ENCODE measurements around the gene ANKRD49. TPM values are rescaled to one million over a fixed set of nuclear protein-coding genes. Genes with fewer than 3 reads are reported as not detected.
"Not testable (repeated sequence)": the region's sequence is repeated elsewhere in the genome, so short reads cannot be mapped to it uniquely, and the experiment has no call there.

The ANKRD49 gene
- total RNA-seq, 2 donors from 2014 or later, result 18.0 to 23.7 TPM

GRCh38 chr11:94477624-94478023, 16.2 kb upstream of the ANKRD49 start:
- Mint-ChIP-seq H3K9me3 (no peaks in the 10 kb centered on the region), H3K27me3 (no peaks in the 10 kb centered on the region), H3K36me3 (peaks cover 26% of the 10 kb centered on the region), H3K4me1 (ENCODE audit: low read depth in 2 of 2) (peaks cover 22 to 27% of the 10 kb centered on the region in 2 donors), H3K27ac (no peak overlapping the region), H3K4me3 (no peak overlapping the region)
- DNase-seq (ENCODE audit: low spot score), result no peak
- no peak for ATAC-seq

GRCh38 chr11:94481342-94481741, 12.4 kb upstream of the ANKRD49 start:
- H3K4me1 Mint-ChIP-seq (ENCODE audit: low read depth in 2 of 2), result peaks cover 6 to 9% of the 10 kb centered on the region in 2 donors
- H3K36me3 Mint-ChIP-seq, result peaks cover 34% of the 10 kb centered on the region
- H3K27ac Mint-ChIP-seq, result no peak overlapping the region
- H3K4me3 Mint-ChIP-seq, result no peak overlapping the region
- DNase-seq (ENCODE audit: low spot score), result no peak
- no peaks in the 10 kb centered on the region for H3K9me3 Mint-ChIP-seq
- no peaks in the 10 kb centered on the region for H3K27me3 Mint-ChIP-seq
- no peak for ATAC-seq

- no peak for DNase-seq (ENCODE audit: low spot score)
- no peak for ATAC-seq
- H3K27ac Mint-ChIP-seq, result peak overlapping the region in 1 of 2 donors; percentile 7
- H3K36me3 Mint-ChIP-seq, result peaks cover 59% of the 10 kb centered on the region
- H3K27me3 Mint-ChIP-seq, result no peaks in the 10 kb centered on the region
- no peaks in the 10 kb centered on the region for H3K9me3 Mint-ChIP-seq
- H3K4me3 Mint-ChIP-seq, result no peak overlapping the region
- peaks cover 3 to 8% of the 10 kb centered on the region in 2 donors for H3K4me1 Mint-ChIP-seq (ENCODE audit: low read depth in 2 of 2)
Measured at GRCh38 chr11:94486068-94486467, 7.7 kb upstream of the ANKRD49 start.

- Mint-ChIP-seq H3K4me3 (peak overlapping the region; percentile 95), H3K9me3 (no peaks in the 10 kb centered on the region), H3K4me1 (ENCODE audit: low read depth in 2 of 2) (peaks cover 16 to 27% of the 10 kb centered on the region in 2 donors), H3K27ac (peak overlapping the region; percentile 91 to 96), H3K36me3 (peaks cover 17% of the 10 kb centered on the region), H3K27me3 (no peaks in the 10 kb centered on the region)
- DNase-seq (ENCODE audit: low spot score) (no peak), ATAC-seq (peak; percentile 75 to 76)
Measured at GRCh38 chr11:94494126-94494680, 419 bp downstream of the ANKRD49 start.

GRCh38 chr11:94500181-94500580, 6.4 kb downstream of the ANKRD49 start:
- no peak for ATAC-seq
- no peak for DNase-seq (ENCODE audit: low spot score)
- H3K27ac Mint-ChIP-seq, result no peak overlapping the region
- no peaks in the 10 kb centered on the region for H3K9me3 Mint-ChIP-seq
- peaks cover 6% of the 10 kb centered on the region for H3K36me3 Mint-ChIP-seq
- no peaks in the 10 kb centered on the region for H3K27me3 Mint-ChIP-seq
- H3K4me3 Mint-ChIP-seq, result no peak overlapping the region
- peaks cover 2 to 3% of the 10 kb centered on the region in 2 donors for H3K4me1 Mint-ChIP-seq (ENCODE audit: low read depth in 2 of 2)

GRCh38 chr11:94501522-94501921, 7.7 kb downstream of the ANKRD49 start:
- Mint-ChIP-seq H3K4me3 (no peak overlapping the region), H3K9me3 (no peaks in the 10 kb centered on the region), H3K27me3 (no peaks in the 10 kb centered on the region), H3K36me3 (peaks cover 6% of the 10 kb centered on the region), H3K4me1 (ENCODE audit: low read depth in 2 of 2) (no peaks in the 10 kb centered on the region), H3K27ac (no peak overlapping the region)
- no peak for DNase-seq (ENCODE audit: low spot score)
- no peak for ATAC-seq

GRCh38 chr11:94504689-94505293, 11.0 kb downstream of the ANKRD49 start:
- Mint-ChIP-seq H3K36me3 (no peaks in the 10 kb centered on the region), H3K27me3 (no peaks in the 10 kb centered on the region)
- no peak for DNase-seq (ENCODE audit: low spot score)

GRCh38 chr11:94506513-94506912, 12.7 kb downstream of the ANKRD49 start:
- H3K4me1 Mint-ChIP-seq (ENCODE audit: low read depth in 2 of 2); H3K4me3 Mint-ChIP-seq; H3K27me3 Mint-ChIP-seq; H3K27ac Mint-ChIP-seq; DNase-seq (ENCODE audit: low spot score); H3K9me3 Mint-ChIP-seq; H3K36me3 Mint-ChIP-seq; ATAC-seq: not testable (repeated sequence)

More at GRCh38 chr11:94504689-94505293, 11.0 kb downstream of the ANKRD49 start:
- Mint-ChIP-seq H3K9me3 (no peaks in the 10 kb centered on the region), H3K27ac (no peak overlapping the region), H3K4me3 (no peak overlapping the region), H3K4me1 (ENCODE audit: low read depth in 2 of 2) (no peaks in the 10 kb centered on the region)
- peak in 1 of 2 donors; percentile 62 for ATAC-seq

- ATAC-seq (no peak), DNase-seq (ENCODE audit: low spot score) (no peak)
- Mint-ChIP-seq H3K9me3 (no peaks in the 10 kb centered on the region), H3K4me1 (ENCODE audit: low read depth in 2 of 2) (peaks cover 6 to 8% of the 10 kb centered on the region in 2 donors), H3K27ac (no peak overlapping the region), H3K27me3 (peaks cover 4 to 6% of the 10 kb centered on the region in 2 donors), H3K36me3 (no peaks in the 10 kb centered on the region), H3K4me3 (no peak overlapping the region)
Measured at GRCh38 chr11:94507485-94507884, 13.7 kb downstream of the ANKRD49 start.

- H3K27ac Mint-ChIP-seq, result peak within 1 kb of the TSS in 1 of 2 donors; percentile 67
- peaks cover 12 to 15% of the 10 kb centered on the region in 2 donors for H3K4me1 Mint-ChIP-seq (ENCODE audit: low read depth in 2 of 2)
- peak within 1 kb of the TSS; percentile 77 for H3K4me3 Mint-ChIP-seq
- peak; percentile 85 for DNase-seq (ENCODE audit: low spot score)
- no peaks in the 10 kb centered on the region for H3K36me3 Mint-ChIP-seq
- peak; percentile 95 for ATAC-seq
- no peaks in the 10 kb centered on the region for H3K9me3 Mint-ChIP-seq
- peaks cover 9 to 14% of the 10 kb centered on the region in 2 donors for H3K27me3 Mint-ChIP-seq
Measured at GRCh38 chr11:94511932-94512781, 18.4 kb downstream of the ANKRD49 start, which contains the start of gene C11orf97. Gene C11orf97, plus strand, starts transcription at chr11:94512461. Its CDS starts 68 bp downstream, at chr11:94512529.

- H3K36me3 Mint-ChIP-seq, result no peaks in the 10 kb centered on the region
- no peaks in the 10 kb centered on the region for H3K9me3 Mint-ChIP-seq
- ATAC-seq, result no peak
- peak overlapping the region; percentile 77 for H3K4me3 Mint-ChIP-seq
- DNase-seq (ENCODE audit: low spot score), result no peak
- peaks cover 9 to 14% of the 10 kb centered on the region in 2 donors for H3K27me3 Mint-ChIP-seq
- H3K4me1 Mint-ChIP-seq (ENCODE audit: low read depth in 2 of 2), result peaks cover 12 to 15% of the 10 kb centered on the region in 2 donors
- H3K27ac Mint-ChIP-seq, result no peak overlapping the region
Measured at GRCh38 chr11:94513091-94513490, 19.3 kb downstream of the ANKRD49 start.

- H3K9me3 Mint-ChIP-seq, result no peaks in the 10 kb centered on the region
- no peaks in the 10 kb centered on the region for H3K36me3 Mint-ChIP-seq
- no peak for ATAC-seq
- H3K4me3 Mint-ChIP-seq, result no peak overlapping the region
- no peak overlapping the region for H3K27ac Mint-ChIP-seq
- DNase-seq (ENCODE audit: low spot score), result no peak
- H3K4me1 Mint-ChIP-seq (ENCODE audit: low read depth in 2 of 2), result peaks cover 12 to 15% of the 10 kb centered on the region in 2 donors
- H3K27me3 Mint-ChIP-seq, result peaks cover 9 to 13% of the 10 kb centered on the region in 2 donors
Measured at GRCh38 chr11:94515398-94515797, 21.6 kb downstream of the ANKRD49 start.

GRCh38 chr11:94516725-94517124, 22.9 kb downstream of the ANKRD49 start:
- H3K4me3 Mint-ChIP-seq, result no peak overlapping the region
- H3K36me3 Mint-ChIP-seq, result no peaks in the 10 kb centered on the region
- H3K27ac Mint-ChIP-seq, result no peak overlapping the region
- H3K9me3 Mint-ChIP-seq, result no peaks in the 10 kb centered on the region
- H3K27me3 Mint-ChIP-seq, result peaks cover 5 to 8% of the 10 kb centered on the region in 2 donors
- ATAC-seq (no peak), DNase-seq (ENCODE audit: low spot score) (no peak)
- H3K4me1 Mint-ChIP-seq (ENCODE audit: low read depth in 2 of 2), result peaks cover 12 to 14% of the 10 kb centered on the region in 2 donors

- Mint-ChIP-seq H3K36me3 (no peaks in the 10 kb centered on the region), H3K9me3 (no peaks in the 10 kb centered on the region), H3K27me3 (peaks cover 7 to 14% of the 10 kb centered on the region in 2 donors), H3K4me3 (no peak overlapping the region), H3K4me1 (ENCODE audit: low read depth in 2 of 2) (peaks cover 0 to under 1% of the 10 kb centered on the region in 2 donors), H3K27ac (no peak overlapping the region)
- DNase-seq (ENCODE audit: low spot score) (no peak), ATAC-seq (no peak)
Measured at GRCh38 chr11:94518300-94518699, 24.5 kb downstream of the ANKRD49 start.
